ENCODE measurements around the gene DUOXA1.
"Not testable (repeated sequence)": the region's sequence is repeated elsewhere in the genome, so short reads cannot be mapped to it uniquely, and the experiment has no call there.

Gene DUOXA1

GRCh38 chr15:45136378-45136764 lies 6.7 kb upstream of the DUOXA1 start (continued):
- TF ChIP-seq ISL1 (CRISPR knock-in tag; IDR thresholded peaks at IDR 0.05) (no peak), ZC3H10 (CRISPR knock-in tag; IDR thresholded peaks at IDR 0.05) (no peak), ZNF565 (CRISPR knock-in tag; conservative IDR thresholded peaks at IDR 0.05; ENCODE audit: low read depth) (no peak), BACH2 (CRISPR knock-in tag; IDR thresholded peaks at IDR 0.05; ENCODE audit: borderline replicate concordance) (no peak), OSR1 (CRISPR knock-in tag; IDR thresholded peaks at IDR 0.05) (no peak), ZNF8 (CRISPR knock-in tag; IDR thresholded peaks at IDR 0.05) (no peak), ESRRG (CRISPR knock-in tag; IDR thresholded peaks at IDR 0.05) (no peak), SNAI2 (CRISPR knock-in tag; IDR thresholded peaks at IDR 0.05) (no peak), TOX (CRISPR knock-in tag; IDR thresholded peaks at IDR 0.05; ENCODE audit: borderline replicate concordance) (no peak), ZFP30 (CRISPR knock-in tag; IDR thresholded peaks at IDR 0.05) (no peak)
- TF ChIP-seq, protein P1, sequence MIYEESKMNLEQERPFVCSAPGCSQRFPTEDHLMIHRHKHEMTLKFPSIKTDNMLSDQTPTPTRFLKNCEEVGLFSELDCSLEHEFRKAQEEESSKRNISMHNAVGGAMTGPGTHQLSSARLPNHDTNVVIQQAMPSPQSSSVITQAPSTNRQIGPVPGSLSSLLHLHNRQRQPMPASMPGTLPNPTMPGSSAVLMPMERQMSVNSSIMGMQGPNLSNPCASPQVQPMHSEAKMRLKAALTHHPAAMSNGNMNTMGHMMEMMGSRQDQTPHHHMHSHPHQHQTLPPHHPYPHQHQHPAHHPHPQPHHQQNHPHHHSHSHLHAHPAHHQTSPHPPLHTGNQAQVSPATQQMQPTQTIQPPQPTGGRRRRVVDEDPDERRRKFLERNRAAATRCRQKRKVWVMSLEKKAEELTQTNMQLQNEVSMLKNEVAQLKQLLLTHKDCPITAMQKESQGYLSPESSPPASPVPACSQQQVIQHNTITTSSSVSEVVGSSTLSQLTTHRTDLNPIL (CRISPR knock-in tag; IDR thresholded peaks at IDR 0.05; ENCODE audit: low read depth) = no peak

DNA sequence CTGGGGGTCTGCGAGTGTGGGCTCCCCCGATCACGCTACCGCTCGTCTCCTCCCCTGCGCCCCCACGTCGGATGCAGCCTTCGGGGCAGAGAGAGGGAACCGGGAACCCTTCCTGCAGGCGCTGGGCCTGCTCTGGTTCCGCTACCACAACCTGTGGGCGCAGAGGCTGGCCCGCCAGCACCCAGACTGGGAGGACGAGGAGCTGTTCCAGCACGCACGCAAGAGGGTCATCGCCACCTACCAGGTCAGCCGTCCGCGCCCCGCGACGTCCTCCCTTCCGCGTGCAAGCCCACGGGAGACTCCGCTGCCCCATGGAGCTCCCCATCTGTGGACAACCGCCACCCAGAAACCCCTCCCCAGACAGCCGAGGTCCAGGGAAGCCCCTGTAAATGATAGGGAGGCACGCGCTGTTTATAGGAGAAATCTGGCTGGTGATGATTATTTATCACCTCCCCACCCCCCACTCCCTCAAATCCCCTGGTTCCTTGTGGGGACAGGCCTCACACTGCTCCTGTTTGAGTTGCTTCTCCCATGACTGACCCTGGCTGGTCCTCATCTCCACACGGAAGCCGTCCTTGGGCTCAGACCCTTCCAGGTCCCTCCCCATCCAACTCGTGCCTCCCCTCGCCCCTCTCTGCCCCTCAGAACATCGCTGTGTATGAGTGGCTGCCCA lies 6.2 kb upstream of the DUOXA1 start:
- ATAC-seq = not testable (repeated sequence)

GRCh38 chr15:45134682-45135604 lies 5.3 kb upstream of the DUOXA1 start:
- TF ChIP-seq BACH2 (CRISPR knock-in tag; IDR thresholded peaks at IDR 0.05; ENCODE audit: borderline replicate concordance) (no peak), ZNF8 (CRISPR knock-in tag; IDR thresholded peaks at IDR 0.05) (no peak), RARB (CRISPR knock-in tag; IDR thresholded peaks at IDR 0.05) (no peak), ISL1 (CRISPR knock-in tag; IDR thresholded peaks at IDR 0.05) (no peak), TOX (CRISPR knock-in tag; IDR thresholded peaks at IDR 0.05; ENCODE audit: borderline replicate concordance) (no peak), ZFP3 (CRISPR knock-in tag; IDR thresholded peaks at IDR 0.05) (no peak)
- TF ChIP-seq, protein P1 (CRISPR knock-in tag; IDR thresholded peaks at IDR 0.05; ENCODE audit: low read depth) = no peak
- TF ChIP-seq, protein P2, sequence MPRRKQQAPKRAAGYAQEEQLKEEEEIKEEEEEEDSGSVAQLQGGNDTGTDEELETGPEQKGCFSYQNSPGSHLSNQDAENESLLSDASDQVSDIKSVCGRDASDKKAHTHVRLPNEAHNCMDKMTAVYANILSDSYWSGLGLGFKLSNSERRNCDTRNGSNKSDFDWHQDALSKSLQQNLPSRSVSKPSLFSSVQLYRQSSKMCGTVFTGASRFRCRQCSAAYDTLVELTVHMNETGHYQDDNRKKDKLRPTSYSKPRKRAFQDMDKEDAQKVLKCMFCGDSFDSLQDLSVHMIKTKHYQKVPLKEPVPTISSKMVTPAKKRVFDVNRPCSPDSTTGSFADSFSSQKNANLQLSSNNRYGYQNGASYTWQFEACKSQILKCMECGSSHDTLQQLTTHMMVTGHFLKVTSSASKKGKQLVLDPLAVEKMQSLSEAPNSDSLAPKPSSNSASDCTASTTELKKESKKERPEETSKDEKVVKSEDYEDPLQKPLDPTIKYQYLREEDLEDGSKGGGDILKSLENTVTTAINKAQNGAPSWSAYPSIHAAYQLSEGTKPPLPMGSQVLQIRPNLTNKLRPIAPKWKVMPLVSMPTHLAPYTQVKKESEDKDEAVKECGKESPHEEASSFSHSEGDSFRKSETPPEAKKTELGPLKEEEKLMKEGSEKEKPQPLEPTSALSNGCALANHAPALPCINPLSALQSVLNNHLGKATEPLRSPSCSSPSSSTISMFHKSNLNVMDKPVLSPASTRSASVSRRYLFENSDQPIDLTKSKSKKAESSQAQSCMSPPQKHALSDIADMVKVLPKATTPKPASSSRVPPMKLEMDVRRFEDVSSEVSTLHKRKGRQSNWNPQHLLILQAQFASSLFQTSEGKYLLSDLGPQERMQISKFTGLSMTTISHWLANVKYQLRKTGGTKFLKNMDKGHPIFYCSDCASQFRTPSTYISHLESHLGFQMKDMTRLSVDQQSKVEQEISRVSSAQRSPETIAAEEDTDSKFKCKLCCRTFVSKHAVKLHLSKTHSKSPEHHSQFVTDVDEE (CRISPR knock-in tag; IDR thresholded peaks at IDR 0.05) = no peak
- TF ChIP-seq, protein P3, sequence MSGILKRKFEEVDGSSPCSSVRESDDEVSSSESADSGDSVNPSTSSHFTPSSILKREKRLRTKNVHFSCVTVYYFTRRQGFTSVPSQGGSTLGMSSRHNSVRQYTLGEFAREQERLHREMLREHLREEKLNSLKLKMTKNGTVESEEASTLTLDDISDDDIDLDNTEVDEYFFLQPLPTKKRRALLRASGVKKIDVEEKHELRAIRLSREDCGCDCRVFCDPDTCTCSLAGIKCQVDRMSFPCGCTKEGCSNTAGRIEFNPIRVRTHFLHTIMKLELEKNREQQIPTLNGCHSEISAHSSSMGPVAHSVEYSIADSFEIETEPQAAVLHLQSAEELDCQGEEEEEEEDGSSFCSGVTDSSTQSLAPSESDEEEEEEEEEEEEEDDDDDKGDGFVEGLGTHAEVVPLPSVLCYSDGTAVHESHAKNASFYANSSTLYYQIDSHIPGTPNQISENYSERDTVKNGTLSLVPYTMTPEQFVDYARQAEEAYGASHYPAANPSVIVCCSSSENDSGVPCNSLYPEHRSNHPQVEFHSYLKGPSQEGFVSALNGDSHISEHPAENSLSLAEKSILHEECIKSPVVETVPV (CRISPR knock-in tag; IDR thresholded peaks at IDR 0.05) = no peak
- ATAC-seq = no peak

GRCh38 chr15:45134046-45134445 lies 4.4 kb upstream of the DUOXA1 start:
- TF ChIP-seq, protein P1 (CRISPR knock-in tag; IDR thresholded peaks at IDR 0.05; ENCODE audit: low read depth) = no peak
- TF ChIP-seq RARB (CRISPR knock-in tag; IDR thresholded peaks at IDR 0.05) (no peak), ZNF8 (CRISPR knock-in tag; IDR thresholded peaks at IDR 0.05) (no peak), ZC3H10 (CRISPR knock-in tag; IDR thresholded peaks at IDR 0.05) (no peak)
- TF ChIP-seq, protein P3 (CRISPR knock-in tag; IDR thresholded peaks at IDR 0.05) = no peak
- TF ChIP-seq, protein P4, sequence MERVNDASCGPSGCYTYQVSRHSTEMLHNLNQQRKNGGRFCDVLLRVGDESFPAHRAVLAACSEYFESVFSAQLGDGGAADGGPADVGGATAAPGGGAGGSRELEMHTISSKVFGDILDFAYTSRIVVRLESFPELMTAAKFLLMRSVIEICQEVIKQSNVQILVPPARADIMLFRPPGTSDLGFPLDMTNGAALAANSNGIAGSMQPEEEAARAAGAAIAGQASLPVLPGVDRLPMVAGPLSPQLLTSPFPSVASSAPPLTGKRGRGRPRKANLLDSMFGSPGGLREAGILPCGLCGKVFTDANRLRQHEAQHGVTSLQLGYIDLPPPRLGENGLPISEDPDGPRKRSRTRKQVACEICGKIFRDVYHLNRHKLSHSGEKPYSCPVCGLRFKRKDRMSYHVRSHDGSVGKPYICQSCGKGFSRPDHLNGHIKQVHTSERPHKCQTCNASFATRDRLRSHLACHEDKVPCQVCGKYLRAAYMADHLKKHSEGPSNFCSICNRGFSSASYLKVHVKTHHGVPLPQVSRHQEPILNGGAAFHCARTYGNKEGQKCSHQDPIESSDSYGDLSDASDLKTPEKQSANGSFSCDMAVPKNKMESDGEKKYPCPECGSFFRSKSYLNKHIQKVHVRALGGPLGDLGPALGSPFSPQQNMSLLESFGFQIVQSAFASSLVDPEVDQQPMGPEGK (CRISPR knock-in tag; IDR thresholded peaks at IDR 0.05; ENCODE audit: borderline replicate concordance) = no peak
- no peak for ATAC-seq

Data from SK-N-SH treated with all-trans-retinoic acid at 6 μM for 48 hours (cell line).